ENCODE measurements around the gene NSG2. TPM values are rescaled to one million over a fixed set of nuclear protein-coding genes. Genes with fewer than 3 reads are reported as not detected.
"Not testable (repeated sequence)": the region's sequence is repeated elsewhere in the genome, so short reads cannot be mapped to it uniquely, and the experiment has no call there.

NSG2 gene
- total RNA-seq, 1 donor = not detected

GRCh38 chr5:174146556-174146955, 101.0 kb downstream of the NSG2 start:
- H3K4me3 ChIP-seq (ENCODE audit: low read depth, low read length) = no peak overlapping the region
- TF ChIP-seq CTCF (IDR thresholded peaks at IDR 0.05; ENCODE audit: insufficient read depth, low read length) = no peak
- no peak for DNase-seq (ENCODE audit: low read depth)

- not testable (repeated sequence) for H3K4me3 ChIP-seq (ENCODE audit: low read depth, low read length); DNase-seq (ENCODE audit: low read depth)
These were observed 101.5 kb downstream of the NSG2 start for GRCh38 chr5:174147012-174147411.

- no peak overlapping the region for H3K4me3 ChIP-seq (ENCODE audit: low read depth, low read length)
- TF ChIP-seq CTCF (IDR thresholded peaks at IDR 0.05; ENCODE audit: insufficient read depth, low read length) = no peak
- no peak for DNase-seq (ENCODE audit: low read depth)
These were observed 102.0 kb downstream of the NSG2 start for GRCh38 chr5:174147551-174147950.

- H3K4me3 ChIP-seq (ENCODE audit: low read depth, low read length) = no peak overlapping the region
- no peak for TF ChIP-seq CTCF (IDR thresholded peaks at IDR 0.05; ENCODE audit: insufficient read depth, low read length)
- no peak for DNase-seq (ENCODE audit: low read depth)
These were observed 103.2 kb downstream of the NSG2 start for GRCh38 chr5:174148721-174149120.

- no peak overlapping the region for H3K4me3 ChIP-seq (ENCODE audit: low read depth, low read length)
- DNase-seq (ENCODE audit: low read depth) = no peak
- no peak for TF ChIP-seq CTCF (IDR thresholded peaks at IDR 0.05; ENCODE audit: insufficient read depth, low read length)
These were observed 103.9 kb downstream of the NSG2 start for GRCh38 chr5:174149426-174149825.

- TF ChIP-seq CTCF (IDR thresholded peaks at IDR 0.05; ENCODE audit: insufficient read depth, low read length) = no peak
- H3K4me3 ChIP-seq (ENCODE audit: low read depth, low read length) = no peak overlapping the region
- no peak for DNase-seq (ENCODE audit: low read depth)
These were observed 104.5 kb downstream of the NSG2 start for GRCh38 chr5:174149989-174150388.

GRCh38 chr5:174151599-174152181, 106.2 kb downstream of the NSG2 start:
- H3K4me3 ChIP-seq (ENCODE audit: low read depth, low read length) = no peak overlapping the region
- TF ChIP-seq CTCF (IDR thresholded peaks at IDR 0.05; ENCODE audit: insufficient read depth, low read length) = no peak
- DNase-seq (ENCODE audit: low read depth) = no peak

All from fibroblast of the aortic adventitia (primary cell).